IMR-90 (cell line): Measurements from ENCODE around the gene KCNT2. TPM values are rescaled to one million over a fixed set of nuclear protein-coding genes. Genes with fewer than 3 reads are reported as not detected.

Source experiments
- ATAC-seq: fragments of 200-7000 bp; cut with Tn5 transposase; 2 replicates; pipeline ENCODE4 v1.9.1; 2020; ENCODE audit warnings: low read depth, mild to moderate bottlenecking, moderate library complexity
- BruUV-seq: library from RNA; stranded (reverse); fragments of 400-500 nt; replicated peaks from 2 replicates; lab custom pipeline; 2021; lab: Mats Ljungman, UMichigan
- CTCF ChIA-PET: fragments of 300-600 bp; formaldehyde crosslinking; extraction: SDS; loops from one replicate; lab custom pipeline; 2021; ENCODE audit warnings: antibody characterized with exemption; lab: Yijun Ruan, JAX
- POLR2A ChIA-PET: fragments of 300-600 bp; sonication (Branson Sonifier 250); formaldehyde crosslinking; loops from one replicate; lab custom pipeline; 2022; ENCODE audit warnings: antibody characterized with exemption; ENCODE audit not compliant: unreplicated experiment; lab: Charles Lee
- DNase-seq: peaks from one replicate; pipeline ENCODE4 v3.0.0; 2013
- H2AFZ ChIP-seq: replicated peaks from 2 replicates; pipeline ENCODE3; 2013; ENCODE audit warnings: low read length, mild to moderate bottlenecking; ENCODE audit not compliant: poor library complexity
- H2AK5ac ChIP-seq: 2 replicates; pipeline ENCODE4 v1.6.1; 2013; ENCODE audit warnings: low read depth, low read length, inconsistent platforms
- H2AK9ac ChIP-seq: replicated peaks from 2 replicates; pipeline ENCODE3; 2013; ENCODE audit warnings: mild to moderate bottlenecking, low read depth, low read length, moderate library complexity; ENCODE audit not compliant: poor library complexity
- H2BK120ac ChIP-seq: 2 replicates; pipeline ENCODE4 v1.6.1; 2013; ENCODE audit warnings: low read depth, low read length, inconsistent platforms
- H2BK15ac ChIP-seq: 3 replicates; pipeline ENCODE4 v1.6.1; 2013; ENCODE audit warnings: low read depth, low read length, inconsistent platforms
- H2BK20ac ChIP-seq: 2 replicates; pipeline ENCODE4 v1.6.1; 2013; ENCODE audit warnings: low read depth, mild to moderate bottlenecking, inconsistent platforms, low read length, moderate library complexity
- H2BK5ac ChIP-seq: 2 replicates; pipeline ENCODE4 v1.6.1; 2013; ENCODE audit warnings: mild to moderate bottlenecking, low read depth, low read length, inconsistent platforms; ENCODE audit not compliant: poor library complexity, severe bottlenecking
- H3K14ac ChIP-seq: replicated peaks from 2 replicates; pipeline ENCODE4 v1.6.1; 2013; ENCODE audit warnings: low read depth, low read length, inconsistent platforms
- H3K18ac ChIP-seq: 2 replicates; pipeline ENCODE4 v1.6.1; 2013; ENCODE audit warnings: low read depth, low read length, control low read depth
- H3K23ac ChIP-seq: 2 replicates; pipeline ENCODE4 v1.6.1; 2013; ENCODE audit warnings: low read depth, low read length, inconsistent platforms
- H3K27ac ChIP-seq: 2 replicates; pipeline ENCODE4 v1.5.1; 2013; ENCODE audit warnings: mild to moderate bottlenecking, control low read depth, low read length; ENCODE audit not compliant: insufficient read depth
- H3K27me3 ChIP-seq: 2 replicates; pipeline ENCODE4 v1.6.1; 2013; ENCODE audit warnings: low read length; ENCODE audit not compliant: control insufficient read depth, insufficient read depth
- H3K36me3 ChIP-seq: 2 replicates; pipeline ENCODE4 v1.6.1; 2013; ENCODE audit warnings: low read length, mixed read lengths; ENCODE audit not compliant: control insufficient read depth, insufficient read depth
- H3K4ac ChIP-seq: 2 replicates; pipeline ENCODE4 v1.6.1; 2013; ENCODE audit warnings: low read depth, low read length, inconsistent platforms
- H3K4me1 ChIP-seq: 2 replicates; pipeline ENCODE4 v1.6.1; 2013; ENCODE audit warnings: low read length, mixed read lengths; ENCODE audit not compliant: control insufficient read depth, insufficient read depth
- H3K4me2 ChIP-seq: 2 replicates; pipeline ENCODE4 v1.6.1; 2013; ENCODE audit warnings: low read depth, mild to moderate bottlenecking, control low read depth, low read length, moderate library complexity
- H3K4me3 ChIP-seq: 2 replicates; pipeline ENCODE4 v1.5.1; 2013; ENCODE audit warnings: low read depth, mild to moderate bottlenecking, control low read depth, low read length, moderate library complexity; ENCODE audit not compliant: insufficient read depth
- H3K56ac ChIP-seq: 2 replicates; pipeline ENCODE4 v1.6.1; 2013; ENCODE audit warnings: low read length, inconsistent platforms; ENCODE audit not compliant: insufficient read depth; ENCODE audit errors: extremely low read depth
- H3K79me1 ChIP-seq, 2 experiments: 2 replicates each; pipeline ENCODE4 v1.6.1; 2013; ENCODE audit warnings: low read length in 2 of 2, inconsistent platforms in 1 of 2, low read depth in 1 of 2
- H3K9ac ChIP-seq: 2 replicates; pipeline ENCODE4 v1.6.1; 2013; ENCODE audit warnings: low read depth, low read length, control low read depth
- H3K9me1 ChIP-seq: 2 replicates; pipeline ENCODE4 v1.6.1; 2013; ENCODE audit warnings: low read length, inconsistent platforms; ENCODE audit not compliant: insufficient read depth
- H3K9me3 ChIP-seq: 2 replicates; pipeline ENCODE4 v1.6.1; 2013; ENCODE audit warnings: low read length; ENCODE audit not compliant: control insufficient read depth, insufficient read depth
- H4K20me1 ChIP-seq: 2 replicates; pipeline ENCODE4 v1.6.1; 2013; ENCODE audit warnings: low read length, inconsistent platforms; ENCODE audit not compliant: insufficient read depth
- H4K5ac ChIP-seq: 2 replicates; pipeline ENCODE4 v1.6.1; 2013; ENCODE audit warnings: mild to moderate bottlenecking, low read depth, low read length, control low read depth
- H4K8ac ChIP-seq, 2 experiments: 2 replicates each; pipeline ENCODE4 v1.6.1; 2013; ENCODE audit warnings: low read depth in 2 of 2, low read length in 2 of 2, control low read depth in 1 of 2, inconsistent platforms in 1 of 2
- H4K91ac ChIP-seq: 2 replicates; pipeline ENCODE4 v1.6.1; 2013; ENCODE audit warnings: low read depth, low read length, inconsistent platforms; ENCODE audit not compliant: insufficient read depth
- POLR2A ChIP-seq: IDR thresholded peaks from 2 replicates; pipeline ENCODE4 v1.6.1; 2012; ENCODE audit warnings: mild to moderate bottlenecking, low read depth, low read length
- WGBS, 2 experiments: methylation state at CpG; one replicate each; pipeline versions ENCODE4 v1.1.5 to v1.1.7; 2013; ENCODE audit warnings: missing lambda C conversion rate in 2 of 2; ENCODE audit not compliant: insufficient read length in 1 of 2; ENCODE audit errors: extremely low coverage in 2 of 2; 5-methylcytosine and 5-hydroxymethylcytosine counted together
- dilution Hi-C: fragments of 300-500 bp; cut with HindIII; formaldehyde crosslinking; loops from one replicate; pipeline ENCODE4 v1.14.3; 2018; ENCODE audit warnings: low sequenced_read_pairs; ENCODE audit not compliant: unreplicated experiment
- in situ Hi-C: fragments of 300-500 bp; cut with MboI; formaldehyde crosslinking; loops from 3 replicates; pipeline ENCODE4 v1.14.3; 2019; ENCODE audit warnings: low sequenced_read_pairs, inconsistent platforms, mixed read lengths
- intact Hi-C: fragments of 100-400 bp; cut with micrococcal nuclease; formaldehyde crosslinking; loops from 2 replicates; pipeline ENCODE4 v1.10.0; 2022
- polyA plus RNA-seq, 3 experiments: library from polyadenylated mRNA; depleted of rRNA; stranded (reverse); fragments of >200 nt; gene quantifications; 2 replicates each; pipeline ENCODE4 v1.2.3, GENCODE V29; 2012; ENCODE audit warnings: low replicate concordance in 1 of 3
- total RNA-seq: library from RNA; depleted of rRNA; stranded (reverse); fragments of >200 nt; gene quantifications from 2 replicates; pipeline ENCODE4 v1.2.3, GENCODE V29; 2012

Gene KCNT2
- total and polyA plus RNA-seq, 2 of the 4 experiments (the other 2 are of a cell fraction), result 0.22 to 0.72 TPM

DNA sequence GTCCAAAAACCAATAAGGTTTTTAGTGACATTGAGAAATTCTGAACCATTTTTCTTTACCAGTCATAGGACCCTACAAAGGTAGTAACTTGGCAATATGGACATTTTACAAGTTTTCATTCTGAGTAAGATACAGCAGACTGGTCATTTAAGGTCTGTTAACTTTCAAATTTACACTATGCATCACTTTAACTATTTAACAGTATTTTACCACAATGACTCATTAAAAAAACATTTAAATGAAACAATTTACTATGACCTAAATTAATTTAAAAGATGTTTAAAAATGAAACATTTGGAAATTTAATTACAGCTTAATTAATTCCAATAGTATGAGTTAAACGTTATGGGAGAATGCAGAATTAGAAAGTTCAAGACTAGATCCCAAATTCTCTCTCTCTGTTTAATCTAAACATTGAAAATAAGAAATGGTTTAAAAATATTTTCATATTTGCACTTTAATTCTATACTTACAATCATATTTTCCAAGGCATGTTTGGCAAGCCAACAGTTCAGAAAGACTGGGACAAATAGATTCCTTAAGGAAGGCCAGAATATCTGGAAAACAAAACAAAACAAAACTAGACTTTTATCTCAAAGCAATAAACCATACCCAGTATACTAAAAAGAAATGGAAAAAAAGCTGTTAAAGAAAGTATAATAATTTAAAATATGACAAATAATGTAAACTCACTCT lies 140.9 kb downstream of the KCNT2 start:
- ATAC-seq, result peak; percentile 33; the same call in 1 of the 2 replicates
- Histone ChIP-seq H4K20me1 (no peaks in the 10 kb centered on the region), H3K56ac (peak overlapping the region; percentile 38), H4K91ac (peak overlapping the region; percentile 48; the same call in 1 of the 2 replicates), H3K9ac (no peak overlapping the region), H3K4me3 (no peak overlapping the region), H4K8ac (peak overlapping the region in 1 of 2 experiments; percentile 66; a peak in 2 of 4 replicates), H3K27me3 (no peaks in the 10 kb centered on the region), H3K36me3 (no peaks in the 10 kb centered on the region), H3K9me1 (no peaks in the 10 kb centered on the region), H2AK5ac (peak overlapping the region; percentile 66), H2BK20ac (peak overlapping the region; percentile 70), H3K4me2 (peak overlapping the region; percentile 73; the same call in 1 of the 2 replicates), H2BK15ac (peak overlapping the region; percentile 23; the same call in 1 of the 3 replicates), H3K9me3 (no peaks in the 10 kb centered on the region), H2AK9ac (no peak overlapping the region), H3K79me1 (no peaks in the 10 kb centered on the region), H3K23ac (no peak overlapping the region), H3K14ac (peak overlapping the region; percentile 68; the same call in 1 of the 2 replicates), H3K18ac (peak overlapping the region; percentile 53; the same call in 1 of the 2 replicates), H4K5ac (peak overlapping the region; percentile 43; the same call in 1 of the 2 replicates), H3K4ac (0 out of 2 replicates have a peak overlapping the region, but pooled peaks have one; percentile 50), H3K4me1 (peaks cover 5% of the 10 kb centered on the region), H3K27ac (peak overlapping the region; percentile 57; the same call in 1 of the 2 replicates), H2AFZ (no peak overlapping the region), H2BK120ac (peak overlapping the region; percentile 47; the same call in 1 of the 2 replicates), H2BK5ac (peak overlapping the region; percentile 84)
- POLR2A ChIA-PET, result no interaction called here
- no peak for TF ChIP-seq POLR2A
- intact Hi-C loops (no loop called here), dilution Hi-C loops (no loop called here), in situ Hi-C loops (no loop called here)
- peak; percentile 2 for DNase-seq
- CTCF ChIA-PET, result no interaction called here
- no CpG with 5 or more reads among the region's 1 CpG for WGBS, 2 experiments
- BruUV-seq, result no TSS peak
